NOMO-1 treated with DMSO at 0.1 percent for 48 hours (cell line): Measurements from ENCODE around the gene HOXD10.

Experiments
- DNase-seq: peaks from one replicate; lab custom pipeline; 2025; ENCODE audit not compliant: unreplicated experiment; lab: John Stamatoyannopoulos, UW

Gene HOXD10

GRCh38 chr2:176133389-176133788 is 16.8 kb downstream of the HOXD10 start:
- DNase-seq, result no peak

GRCh38 chr2:176134035-176134434 is 17.5 kb downstream of the HOXD10 start:
- no peak for DNase-seq

GRCh38 chr2:176135035-176135440 is 18.5 kb downstream of the HOXD10 start:
- DNase-seq, result no peak

GRCh38 chr2:176136374-176137251 is 20.0 kb downstream of the HOXD10 start:
- DNase-seq, result no peak

GRCh38 chr2:176137252-176137580 is 20.6 kb downstream of the HOXD10 start:
- no peak for DNase-seq

- no peak for DNase-seq
These were observed 21.3 kb downstream of the HOXD10 start for GRCh38 chr2:176137906-176138305.

- no peak for DNase-seq
These were observed 21.9 kb downstream of the HOXD10 start for GRCh38 chr2:176138526-176138922.

GRCh38 chr2:176138923-176139660 is 22.5 kb downstream of the HOXD10 start:
- no peak for DNase-seq

- DNase-seq, result no peak
These were observed 23.3 kb downstream of the HOXD10 start for GRCh38 chr2:176139661-176140512.

- DNase-seq, result peak; percentile 49
These were observed 24.1 kb downstream of the HOXD10 start for GRCh38 chr2:176140513-176141317.

GRCh38 chr2:176142281-176142680 is 25.7 kb downstream of the HOXD10 start:
- no peak for DNase-seq

GRCh38 chr2:176145085-176145969 is 28.7 kb downstream of the HOXD10 start:
- no peak for DNase-seq

GRCh38 chr2:176146101-176146500 is 29.5 kb downstream of the HOXD10 start:
- DNase-seq, result no peak

- no peak for DNase-seq
These were observed 30.1 kb downstream of the HOXD10 start for GRCh38 chr2:176146645-176147044.

- no peak for DNase-seq
These were observed 30.7 kb downstream of the HOXD10 start for GRCh38 chr2:176147210-176147799.

GRCh38 chr2:176147800-176148496 is 31.4 kb downstream of the HOXD10 start:
- no peak for DNase-seq

GRCh38 chr2:176148751-176149421 is 32.3 kb downstream of the HOXD10 start:
- no peak for DNase-seq

- DNase-seq, result no peak
These were observed 32.9 kb downstream of the HOXD10 start for GRCh38 chr2:176149481-176149938.
